Activated T-helper 17 cell treated with anti-CD3 and anti-CD28 coated beads, Interleukin-2, amount 50 U/mL, for 72 hours (primary cell): Measurements from ENCODE around the gene CSNK2B. TPM values are rescaled to one million over a fixed set of nuclear protein-coding genes. Genes with fewer than 3 reads are reported as not detected.

ENCODE experiments used
- ATAC-seq: fragments of 150-1000 bp; cut with Tn5 transposase; replicated peaks from 2 replicates; pipeline ENCODE4 v1.10.0; 2021; ENCODE audit warnings: mild to moderate bottlenecking, moderate library complexity
- H3K27ac Mint-ChIP-seq: one replicate; pipeline ENCODE4 v1.8.0; 2022; ENCODE audit warnings: mixed read lengths
- H3K27me3 Mint-ChIP-seq: one replicate; pipeline ENCODE4 v1.8.0; 2022; ENCODE audit warnings: mixed read lengths
- H3K36me3 Mint-ChIP-seq: one replicate; pipeline ENCODE4 v1.8.0; 2022; ENCODE audit warnings: low read depth, mild to moderate bottlenecking, mixed read lengths
- H3K4me1 Mint-ChIP-seq: one replicate; pipeline ENCODE4 v1.8.0; 2022; ENCODE audit warnings: mixed read lengths
- H3K4me3 Mint-ChIP-seq: one replicate; pipeline ENCODE4 v1.8.0; 2022; ENCODE audit warnings: mild to moderate bottlenecking, mixed read lengths
- H3K9me3 Mint-ChIP-seq: one replicate; pipeline ENCODE4 v1.8.0; 2022; ENCODE audit warnings: mixed read lengths
- total RNA-seq, 2 donors: library from RNA; stranded (reverse); gene quantifications; one replicate each; pipeline ENCODE4 v1.2.3, GENCODE V29; 2022

Gene CSNK2B
- total RNA-seq, 2 donors from 2014 or later, result 204 to 245 TPM

GRCh38 chr6:31686483-31686882, 20.6 kb downstream of the CSNK2B start:
- H3K4me1 Mint-ChIP-seq, result no peaks in the 10 kb centered on the region
- H3K36me3 Mint-ChIP-seq, result peaks cover 63% of the 10 kb centered on the region
- H3K4me3 Mint-ChIP-seq, result no peak overlapping the region
- no peak for ATAC-seq
- H3K27ac Mint-ChIP-seq, result no peak overlapping the region
- H3K9me3 Mint-ChIP-seq, result no peaks in the 10 kb centered on the region
- H3K27me3 Mint-ChIP-seq, result no peaks in the 10 kb centered on the region

DNA sequence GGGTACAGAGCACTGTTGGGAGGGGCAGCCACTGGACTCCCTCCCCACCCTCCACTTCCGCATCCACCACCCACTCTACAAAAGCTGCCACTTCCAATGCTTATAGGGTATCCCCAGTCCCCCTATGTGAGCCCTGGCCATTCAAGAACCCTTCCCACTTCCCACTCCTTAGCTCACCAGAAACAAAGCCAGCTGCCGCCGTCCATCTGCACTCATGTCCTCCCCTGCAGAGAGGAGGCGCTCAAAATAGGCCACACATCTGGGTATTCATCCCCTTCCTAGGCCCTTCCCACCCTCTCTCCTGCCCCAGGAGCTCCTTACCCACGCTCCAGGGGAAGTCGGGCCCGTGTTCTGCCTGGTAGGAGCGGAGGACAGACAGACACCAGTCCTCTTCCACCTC, 21.4 kb downstream of the CSNK2B start:
- no peaks in the 10 kb centered on the region for H3K27me3 Mint-ChIP-seq
- no peaks in the 10 kb centered on the region for H3K4me1 Mint-ChIP-seq
- no peak overlapping the region for H3K4me3 Mint-ChIP-seq
- no peak for ATAC-seq
- no peaks in the 10 kb centered on the region for H3K9me3 Mint-ChIP-seq
- peak overlapping the region; percentile 44 for H3K27ac Mint-ChIP-seq
- peaks cover 68% of the 10 kb centered on the region for H3K36me3 Mint-ChIP-seq

DNA sequence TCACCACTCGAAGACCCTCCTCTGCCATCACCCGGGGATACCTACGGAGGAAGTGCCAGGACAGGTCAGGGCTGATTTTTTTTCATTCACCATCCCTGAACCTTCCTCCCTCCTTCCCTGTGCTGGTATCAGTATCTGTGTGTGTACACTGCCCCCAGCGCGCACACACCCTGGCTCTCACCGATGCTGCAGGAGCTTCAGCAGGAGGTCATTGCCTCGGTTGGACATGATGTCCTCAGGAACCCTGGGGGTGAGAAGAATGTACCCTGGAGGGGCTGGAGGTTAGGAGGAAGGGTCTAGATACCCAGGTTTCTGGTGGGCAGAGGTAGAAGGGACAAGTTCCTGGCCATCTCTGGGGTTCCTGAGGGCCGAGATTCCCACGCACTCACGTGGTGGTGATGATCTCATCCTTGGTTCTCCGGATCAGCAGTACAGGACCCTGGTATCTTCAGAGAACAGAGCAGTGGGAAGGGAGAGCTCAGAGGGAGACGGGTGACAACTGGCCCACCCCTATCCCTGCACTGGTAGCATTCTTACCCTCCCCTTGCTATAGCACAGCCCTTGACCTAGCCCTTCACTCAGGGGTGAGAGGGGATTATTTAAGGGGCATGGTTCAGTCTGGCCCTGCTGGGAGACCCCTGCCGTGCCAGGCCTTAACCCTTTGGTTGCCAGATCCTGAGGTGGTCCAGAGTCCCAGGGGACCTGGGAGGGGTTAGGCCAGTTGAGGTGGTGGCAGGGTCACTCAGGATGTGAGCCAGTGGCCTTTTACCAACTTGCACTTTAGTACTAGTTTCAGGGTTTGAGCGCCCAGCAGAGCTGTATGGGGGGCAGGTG, 22.2 kb downstream of the CSNK2B start:
- no peak for ATAC-seq
- Mint-ChIP-seq H3K27ac (peak overlapping the region; percentile 44), H3K27me3 (no peaks in the 10 kb centered on the region), H3K36me3 (peaks cover 76% of the 10 kb centered on the region), H3K4me1 (no peaks in the 10 kb centered on the region), H3K4me3 (no peak overlapping the region), H3K9me3 (no peaks in the 10 kb centered on the region)

DNA sequence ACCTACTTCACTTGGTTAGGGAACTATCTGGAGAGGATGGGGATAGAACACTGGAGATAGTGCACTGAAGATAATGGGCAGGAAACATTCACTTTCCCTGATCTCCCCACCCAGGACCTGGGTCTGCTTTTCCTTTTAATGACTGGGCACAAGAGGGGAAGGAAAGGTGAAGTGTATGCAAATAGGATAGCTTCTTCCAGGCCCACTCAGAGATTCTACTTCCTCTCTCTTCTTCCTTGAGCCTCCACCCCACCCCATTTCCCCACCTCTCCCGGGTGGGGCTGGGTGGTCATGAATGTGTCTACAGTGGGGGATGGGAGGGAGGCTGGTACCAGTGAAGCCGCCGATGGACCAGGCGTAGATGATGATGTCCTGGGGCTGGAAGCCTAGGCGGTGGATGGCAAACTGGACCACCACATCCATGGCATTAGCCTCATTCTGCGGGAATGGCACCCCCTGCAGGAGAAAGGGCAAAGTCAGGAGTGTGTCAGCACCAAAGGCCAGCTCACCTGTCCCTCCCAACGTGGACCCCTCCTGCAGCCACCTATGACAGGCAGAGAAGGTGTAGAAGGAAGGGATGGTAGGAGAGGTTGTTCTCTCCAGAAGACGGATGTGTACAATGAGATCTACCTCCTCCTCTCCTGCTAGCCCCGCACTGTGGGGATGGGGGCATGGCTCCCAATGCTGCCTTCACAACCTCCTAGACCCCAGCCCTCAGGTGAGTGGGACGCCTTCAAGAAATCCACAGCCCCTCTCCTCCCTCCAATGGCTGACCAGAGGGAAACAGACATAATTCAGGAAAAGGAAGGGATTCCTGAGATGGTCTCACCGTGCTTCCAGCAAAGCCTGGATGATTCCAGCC, 23.6 kb downstream of the CSNK2B start:
- H3K27ac Mint-ChIP-seq, result peak overlapping the region; percentile 57
- H3K9me3 Mint-ChIP-seq, result no peaks in the 10 kb centered on the region
- no peaks in the 10 kb centered on the region for H3K27me3 Mint-ChIP-seq
- H3K36me3 Mint-ChIP-seq, result peaks cover 89% of the 10 kb centered on the region
- H3K4me3 Mint-ChIP-seq, result no peak overlapping the region
- H3K4me1 Mint-ChIP-seq, result no peaks in the 10 kb centered on the region
- no peak for ATAC-seq

DNA sequence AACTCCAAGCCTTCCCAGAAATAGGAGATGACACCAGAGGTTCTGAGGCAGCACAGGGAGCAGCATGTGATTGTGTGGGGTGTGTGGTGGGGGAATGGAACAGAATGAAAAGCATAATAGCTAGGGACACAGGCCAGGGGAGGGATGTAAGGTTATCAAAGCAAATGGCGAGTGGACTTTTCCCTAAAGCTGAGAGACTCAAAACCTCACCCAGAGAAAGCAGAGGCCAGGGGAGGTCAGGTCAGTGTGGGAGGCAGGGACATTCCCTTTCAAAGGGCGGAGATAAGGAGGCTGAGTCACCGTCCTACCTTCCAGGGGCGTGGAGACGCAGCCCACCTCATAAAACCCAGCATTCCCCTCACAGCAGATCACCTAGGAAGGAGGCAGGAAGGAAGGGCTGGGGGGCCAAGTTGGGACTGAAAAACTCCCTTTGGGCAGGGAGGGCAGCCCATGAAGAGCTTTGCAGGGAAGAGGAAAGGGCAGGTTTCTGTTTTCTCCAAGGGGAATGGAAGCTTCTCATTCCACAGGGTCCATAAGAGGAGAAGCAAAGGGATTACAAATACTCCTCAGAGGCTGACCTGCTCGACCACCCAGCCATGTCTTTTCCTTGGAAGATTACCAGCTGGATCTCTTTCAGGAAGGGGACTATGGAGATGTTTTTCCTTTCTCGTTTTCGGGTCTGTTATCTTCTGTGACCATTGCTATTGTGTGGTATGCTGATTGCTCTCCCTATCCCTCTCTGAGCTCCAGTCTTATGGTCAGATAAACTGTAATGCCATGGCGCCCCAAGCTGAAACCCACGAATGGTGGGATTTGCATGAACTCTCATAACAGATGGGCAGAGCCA, 24.6 kb downstream of the CSNK2B start:
- ATAC-seq, result peak; percentile 47
- no peak overlapping the region for H3K4me3 Mint-ChIP-seq
- no peaks in the 10 kb centered on the region for H3K4me1 Mint-ChIP-seq
- H3K27me3 Mint-ChIP-seq, result no peaks in the 10 kb centered on the region
- H3K36me3 Mint-ChIP-seq, result peaks cover 91% of the 10 kb centered on the region
- H3K27ac Mint-ChIP-seq, result peak overlapping the region; percentile 57
- H3K9me3 Mint-ChIP-seq, result no peaks in the 10 kb centered on the region

DNA sequence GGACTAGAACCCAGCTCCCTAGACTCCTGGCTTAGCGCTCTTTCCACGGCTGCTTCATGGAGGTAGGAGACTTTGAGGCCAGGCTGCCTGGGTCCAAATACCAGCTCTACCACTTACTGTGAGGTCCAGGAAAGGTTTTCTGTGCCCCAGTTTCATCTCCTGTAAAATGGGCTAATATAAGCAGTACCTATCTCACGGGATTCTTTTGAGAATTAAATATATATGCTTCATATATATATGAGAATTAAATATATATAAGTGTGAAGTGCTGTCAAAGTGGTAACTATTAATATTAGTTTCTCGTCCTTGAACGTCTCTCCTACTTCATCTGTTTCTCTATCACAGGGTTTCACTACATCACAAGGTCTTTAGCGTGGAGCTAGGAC, 25.2 kb downstream of the CSNK2B start:
- Mint-ChIP-seq H3K27ac (peak overlapping the region; percentile 57), H3K4me3 (no peak overlapping the region), H3K9me3 (no peaks in the 10 kb centered on the region), H3K4me1 (no peaks in the 10 kb centered on the region), H3K36me3 (peaks cover 91% of the 10 kb centered on the region), H3K27me3 (no peaks in the 10 kb centered on the region)
- ATAC-seq, result no peak

GRCh38 chr6:31691564-31692108, 25.8 kb downstream of the CSNK2B start:
- Mint-ChIP-seq H3K27ac (no peak overlapping the region), H3K4me3 (no peak overlapping the region), H3K9me3 (no peaks in the 10 kb centered on the region), H3K4me1 (no peaks in the 10 kb centered on the region), H3K36me3 (peaks cover 92% of the 10 kb centered on the region), H3K27me3 (no peaks in the 10 kb centered on the region)
- no peak for ATAC-seq

DNA sequence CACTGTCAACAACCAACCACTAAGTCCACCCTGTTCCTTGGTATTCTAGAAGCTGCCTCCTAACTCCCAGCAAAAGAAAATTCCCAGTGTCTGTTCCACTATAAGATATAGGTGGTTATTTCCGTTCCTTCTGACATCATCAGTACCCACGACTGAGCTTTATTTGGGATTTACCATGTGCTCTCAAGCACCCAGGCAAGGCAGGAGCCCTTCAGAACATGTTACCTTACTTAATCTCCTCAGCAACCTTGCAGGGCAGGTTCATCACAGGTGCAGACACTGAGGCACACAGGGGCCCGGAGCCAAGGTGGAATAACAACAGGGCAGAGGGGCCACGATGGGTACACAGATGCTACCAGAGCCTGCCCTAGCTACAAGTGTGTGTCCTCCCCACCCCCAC, 26.5 kb downstream of the CSNK2B start:
- peaks cover 95% of the 10 kb centered on the region for H3K36me3 Mint-ChIP-seq

GRCh38 chr6:31692886-31693285, 27.0 kb downstream of the CSNK2B start:
- no peak overlapping the region for H3K27ac Mint-ChIP-seq

More for the DNA sequence above, 26.5 kb downstream of the CSNK2B start:
- no peaks in the 10 kb centered on the region for H3K9me3 Mint-ChIP-seq
- H3K27me3 Mint-ChIP-seq, result no peaks in the 10 kb centered on the region
- H3K4me1 Mint-ChIP-seq, result peaks cover 3% of the 10 kb centered on the region
- H3K27ac Mint-ChIP-seq, result no peak overlapping the region
- no peak overlapping the region for H3K4me3 Mint-ChIP-seq
- ATAC-seq, result no peak

DNA sequence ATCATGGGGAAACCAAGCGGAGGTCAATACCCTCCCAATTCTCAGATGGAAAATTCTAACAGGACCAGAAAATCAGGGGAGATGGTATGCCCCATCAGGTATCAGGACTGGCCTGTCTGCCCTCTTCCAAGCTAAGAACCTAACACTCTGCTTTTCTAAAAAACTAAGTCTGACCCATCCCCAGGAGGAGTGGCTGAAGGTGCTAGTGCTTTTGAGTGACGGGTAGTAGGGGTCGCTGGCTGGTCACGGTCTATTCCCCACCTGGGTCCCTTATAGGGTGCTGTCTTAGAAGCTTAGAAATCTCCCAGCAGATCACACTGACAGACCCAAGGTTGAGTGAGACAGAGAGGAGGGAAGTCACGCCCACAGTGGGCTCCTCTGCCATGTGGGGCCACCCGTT, 27.7 kb downstream of the CSNK2B start:
- Mint-ChIP-seq H3K27me3 (no peaks in the 10 kb centered on the region), H3K27ac (no peak overlapping the region), H3K36me3 (peaks cover 94% of the 10 kb centered on the region), H3K4me3 (no peak overlapping the region), H3K9me3 (no peaks in the 10 kb centered on the region), H3K4me1 (peaks cover 10% of the 10 kb centered on the region)
- no peak for ATAC-seq

More at GRCh38 chr6:31692886-31693285, 27.0 kb downstream of the CSNK2B start:
- Mint-ChIP-seq H3K4me1 (peaks cover 8% of the 10 kb centered on the region), H3K27me3 (no peaks in the 10 kb centered on the region), H3K9me3 (no peaks in the 10 kb centered on the region), H3K4me3 (no peak overlapping the region), H3K36me3 (peaks cover 95% of the 10 kb centered on the region)
- no peak for ATAC-seq

DNA sequence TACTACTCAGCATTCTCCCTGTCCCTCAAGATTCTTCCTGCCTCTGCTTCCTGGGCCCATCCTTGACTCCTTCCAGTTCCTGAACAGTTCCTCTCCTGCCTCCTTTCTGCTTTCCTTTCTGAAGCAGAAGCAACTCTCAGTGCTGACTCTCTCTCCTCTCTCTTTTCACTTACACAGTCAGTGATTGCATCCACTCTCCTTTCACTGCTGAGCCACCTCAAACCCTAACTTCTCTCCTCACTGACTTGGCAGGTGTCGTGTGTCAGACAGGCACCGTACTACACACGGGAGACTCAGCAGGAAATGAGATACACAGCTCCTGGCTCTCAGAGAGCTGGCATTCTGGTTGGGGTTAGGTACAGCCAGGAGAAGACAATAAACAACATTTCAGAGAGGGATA, 31.7 kb downstream of the CSNK2B start:
- no peaks in the 10 kb centered on the region for H3K27me3 Mint-ChIP-seq
- peak overlapping the region; percentile 62 for H3K27ac Mint-ChIP-seq
- H3K9me3 Mint-ChIP-seq, result no peaks in the 10 kb centered on the region
- peak overlapping the region; percentile 36 for H3K4me3 Mint-ChIP-seq
- H3K36me3 Mint-ChIP-seq, result peaks cover 86% of the 10 kb centered on the region
- peak; percentile 87 for ATAC-seq
- H3K4me1 Mint-ChIP-seq, result peaks cover 19% of the 10 kb centered on the region

DNA sequence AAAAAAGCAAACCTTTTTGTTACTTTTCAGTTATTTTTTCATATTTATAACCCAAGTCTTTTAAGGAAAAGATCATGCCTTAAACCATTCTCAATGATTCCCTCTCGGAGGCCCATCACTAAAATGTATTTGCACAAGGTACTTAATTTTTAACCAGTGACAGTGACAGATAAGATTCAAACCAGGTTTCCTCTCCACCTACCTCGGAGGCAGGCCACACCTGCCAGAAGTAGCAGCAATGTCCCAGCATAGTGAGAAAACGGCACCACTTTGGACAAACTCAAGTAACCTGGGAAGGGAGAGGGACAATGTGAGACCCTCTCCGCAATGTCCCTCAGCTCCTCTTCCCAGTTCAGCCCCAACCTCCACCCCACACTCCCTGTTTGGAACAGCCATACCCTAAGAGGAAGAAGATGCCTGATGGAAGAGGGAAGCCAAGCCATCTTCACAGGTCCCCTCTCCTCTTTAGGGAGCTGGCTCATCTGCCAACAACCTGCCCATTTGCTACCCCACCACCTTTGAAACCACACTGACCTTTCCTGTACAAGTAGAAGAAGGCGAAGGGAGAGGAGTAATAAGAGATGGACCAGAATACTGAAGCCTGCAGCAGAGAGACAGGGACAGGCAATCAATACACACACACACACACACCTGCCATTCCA, 35.0 kb downstream of the CSNK2B start:
- Mint-ChIP-seq H3K4me1 (peaks cover 24% of the 10 kb centered on the region), H3K27ac (peak overlapping the region; percentile 98), H3K9me3 (no peaks in the 10 kb centered on the region), H3K36me3 (peaks cover 54% of the 10 kb centered on the region), H3K4me3 (peak overlapping the region; percentile 98), H3K27me3 (no peaks in the 10 kb centered on the region)
- no peak for ATAC-seq

- Mint-ChIP-seq H3K4me3 (peak overlapping the region; percentile 98), H3K4me1 (peaks cover 24% of the 10 kb centered on the region), H3K27ac (peak overlapping the region; percentile 98), H3K27me3 (no peaks in the 10 kb centered on the region), H3K36me3 (peaks cover 44% of the 10 kb centered on the region), H3K9me3 (no peaks in the 10 kb centered on the region)
- no peak for ATAC-seq
Measured at GRCh38 chr6:31701666-31702404, 36.0 kb downstream of the CSNK2B start.
